OCI-LY1 (cell line): Measurements from ENCODE around the gene MACROD2.

ENCODE experiments used
- EZH2 ChIP-seq: fragments of 200-600 bp; sonication (generic), shearing (Covaris generic); IDR thresholded peaks from 2 replicates; pipeline ENCODE4 v1.8.0; 2017; ENCODE audit warnings: borderline replicate concordance, mixed run types, mild to moderate bottlenecking, antibody characterized with exemption, low read length, moderate library complexity, mixed read lengths
- TF ChIP-seq, protein P1 (sequence below): fragments of 200-600 bp; sonication (generic), shearing (Covaris generic); IDR thresholded peaks from 2 replicates; pipeline ENCODE4 v1.5.1; 2017; ENCODE audit warnings: mild to moderate bottlenecking, antibody characterized with exemption, low read length, moderate library complexity, mixed read lengths

DNA sequence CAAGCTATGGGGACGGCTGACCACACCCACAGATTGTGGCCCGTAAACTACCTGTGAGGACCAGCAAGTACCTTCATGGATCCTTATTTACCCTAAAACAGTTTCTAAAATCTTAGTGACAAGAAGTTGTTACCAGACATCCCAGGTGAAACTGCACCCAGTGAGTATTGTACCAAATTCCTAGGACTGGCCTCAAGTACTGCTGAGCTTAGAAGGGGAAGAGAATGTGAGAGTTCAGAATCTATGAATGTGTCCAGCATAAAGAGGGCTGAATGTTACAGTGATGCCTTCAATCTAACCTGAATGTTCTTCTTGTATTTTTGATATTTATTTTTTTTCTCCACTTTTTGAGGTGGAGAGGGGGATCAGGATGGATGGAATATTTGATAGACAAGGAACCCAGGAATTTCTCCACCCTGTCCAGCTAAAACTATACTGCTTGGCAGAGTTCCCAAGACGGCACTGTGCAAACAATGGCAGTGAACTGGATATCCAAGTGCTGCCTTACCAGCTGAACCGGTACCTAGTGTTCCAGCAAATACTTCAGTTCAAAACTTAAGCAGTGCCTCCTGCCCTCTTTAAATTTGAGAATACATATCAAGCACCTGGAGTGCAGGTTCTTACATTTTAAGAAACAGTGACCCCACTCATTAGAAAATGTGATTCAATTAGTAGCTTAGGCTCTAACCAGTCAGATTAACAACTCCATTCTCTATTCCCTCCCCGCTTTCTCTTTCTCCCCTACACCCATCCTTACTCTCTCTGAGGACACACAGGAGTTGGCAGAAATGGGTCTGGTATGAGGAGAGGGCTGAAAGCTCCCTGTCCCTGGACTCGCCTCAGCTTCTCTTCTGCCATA, 769.4 kb downstream of the MACROD2 start:
- TF ChIP-seq, protein P1, sequence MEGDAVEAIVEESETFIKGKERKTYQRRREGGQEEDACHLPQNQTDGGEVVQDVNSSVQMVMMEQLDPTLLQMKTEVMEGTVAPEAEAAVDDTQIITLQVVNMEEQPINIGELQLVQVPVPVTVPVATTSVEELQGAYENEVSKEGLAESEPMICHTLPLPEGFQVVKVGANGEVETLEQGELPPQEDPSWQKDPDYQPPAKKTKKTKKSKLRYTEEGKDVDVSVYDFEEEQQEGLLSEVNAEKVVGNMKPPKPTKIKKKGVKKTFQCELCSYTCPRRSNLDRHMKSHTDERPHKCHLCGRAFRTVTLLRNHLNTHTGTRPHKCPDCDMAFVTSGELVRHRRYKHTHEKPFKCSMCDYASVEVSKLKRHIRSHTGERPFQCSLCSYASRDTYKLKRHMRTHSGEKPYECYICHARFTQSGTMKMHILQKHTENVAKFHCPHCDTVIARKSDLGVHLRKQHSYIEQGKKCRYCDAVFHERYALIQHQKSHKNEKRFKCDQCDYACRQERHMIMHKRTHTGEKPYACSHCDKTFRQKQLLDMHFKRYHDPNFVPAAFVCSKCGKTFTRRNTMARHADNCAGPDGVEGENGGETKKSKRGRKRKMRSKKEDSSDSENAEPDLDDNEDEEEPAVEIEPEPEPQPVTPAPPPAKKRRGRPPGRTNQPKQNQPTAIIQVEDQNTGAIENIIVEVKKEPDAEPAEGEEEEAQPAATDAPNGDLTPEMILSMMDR, result no peak
- no peak for TF ChIP-seq EZH2
